ENCODE results near the gene MBLAC1. TPM values are rescaled to one million over a fixed set of nuclear protein-coding genes. Genes with fewer than 3 reads are reported as not detected.

Gene MBLAC1
- total and polyA plus RNA-seq, 10 of the 15 experiments (the other 5 are each of a cell fraction or from before 2014, with no cell fraction given), result 0.24 to 3.2 (median 1.8) TPM; not detected in 1

DNA sequence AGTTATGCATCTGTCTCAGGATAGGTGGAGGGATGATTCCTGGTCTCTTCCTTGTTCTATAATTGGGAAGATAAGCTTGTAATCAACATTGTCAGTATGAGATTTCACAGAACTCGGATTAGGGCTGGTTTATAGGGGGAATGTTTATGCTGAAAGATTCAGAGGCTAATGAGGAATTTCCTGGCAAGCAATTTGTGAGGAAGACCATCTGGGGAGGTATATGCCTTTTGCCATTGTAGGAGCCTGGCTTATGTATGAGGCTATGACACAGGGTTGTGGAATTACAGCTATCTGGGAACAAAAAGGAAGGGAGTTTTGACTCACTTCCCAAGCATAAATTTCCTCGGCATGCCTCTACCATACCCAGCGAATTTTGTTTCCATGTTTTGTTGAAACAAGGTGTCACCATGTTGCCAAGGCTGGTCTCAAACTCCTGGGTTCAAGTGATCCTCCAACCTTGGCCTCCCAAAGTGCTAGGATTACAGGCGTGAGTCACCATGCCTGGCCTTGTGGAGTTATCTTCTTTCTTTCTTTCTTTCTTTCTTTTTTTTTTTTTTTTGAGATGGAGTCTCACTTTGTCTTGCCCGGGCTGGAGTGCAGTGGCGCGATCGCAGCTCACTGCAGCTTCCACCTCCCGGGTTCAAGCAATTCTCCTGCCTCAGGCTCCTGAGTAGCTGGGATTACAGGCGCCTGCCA lies 39.6 kb upstream of the MBLAC1 start:
- CTCF ChIA-PET, result interaction anchor here (0.6 to 1.3 kb wide), 3 partner anchors 39 to 343 kb away, joined by 3 read pairs; partner anchors contain the start of gene MEPCE
- no TSS peak for BruUV-seq (replicated peaks)

More for the DNA sequence above, 39.6 kb upstream of the MBLAC1 start:
- no peak for TF ChIP-seq MYC (IDR thresholded peaks at IDR 0.05; ENCODE audit: insufficient read depth, insufficient read length, insufficient replicate concordance, low read length, severe bottlenecking)
- no peak for TF ChIP-seq FOXM1 (IDR thresholded peaks at IDR 0.05; ENCODE audit: low read depth, low read length)
- no peak for TF ChIP-seq ZNF217 (IDR thresholded peaks at IDR 0.05)
- TF ChIP-seq, protein P1, sequence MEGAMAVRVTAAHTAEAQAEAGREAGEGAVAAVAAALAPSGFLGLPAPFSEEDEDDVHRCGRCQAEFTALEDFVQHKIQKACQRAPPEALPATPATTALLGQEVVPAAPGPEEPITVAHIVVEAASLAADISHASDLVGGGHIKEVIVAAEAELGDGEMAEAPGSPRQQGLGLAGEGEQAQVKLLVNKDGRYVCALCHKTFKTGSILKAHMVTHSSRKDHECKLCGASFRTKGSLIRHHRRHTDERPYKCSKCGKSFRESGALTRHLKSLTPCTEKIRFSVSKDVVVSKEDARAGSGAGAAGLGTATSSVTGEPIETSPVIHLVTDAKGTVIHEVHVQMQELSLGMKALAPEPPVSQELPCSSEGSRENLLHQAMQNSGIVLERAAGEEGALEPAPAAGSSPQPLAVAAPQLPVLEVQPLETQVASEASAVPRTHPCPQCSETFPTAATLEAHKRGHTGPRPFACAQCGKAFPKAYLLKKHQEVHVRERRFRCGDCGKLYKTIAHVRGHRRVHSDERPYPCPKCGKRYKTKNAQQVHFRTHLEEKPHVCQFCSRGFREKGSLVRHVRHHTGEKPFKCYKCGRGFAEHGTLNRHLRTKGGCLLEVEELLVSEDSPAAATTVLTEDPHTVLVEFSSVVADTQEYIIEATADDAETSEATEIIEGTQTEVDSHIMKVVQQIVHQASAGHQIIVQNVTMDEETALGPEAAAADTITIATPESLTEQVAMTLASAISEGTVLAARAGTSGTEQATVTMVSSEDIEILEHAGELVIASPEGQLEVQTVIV (IDR thresholded peaks at IDR 0.05; ENCODE audit: borderline replicate concordance, partially characterized antibody), result no peak
- TF ChIP-seq, protein P2, sequence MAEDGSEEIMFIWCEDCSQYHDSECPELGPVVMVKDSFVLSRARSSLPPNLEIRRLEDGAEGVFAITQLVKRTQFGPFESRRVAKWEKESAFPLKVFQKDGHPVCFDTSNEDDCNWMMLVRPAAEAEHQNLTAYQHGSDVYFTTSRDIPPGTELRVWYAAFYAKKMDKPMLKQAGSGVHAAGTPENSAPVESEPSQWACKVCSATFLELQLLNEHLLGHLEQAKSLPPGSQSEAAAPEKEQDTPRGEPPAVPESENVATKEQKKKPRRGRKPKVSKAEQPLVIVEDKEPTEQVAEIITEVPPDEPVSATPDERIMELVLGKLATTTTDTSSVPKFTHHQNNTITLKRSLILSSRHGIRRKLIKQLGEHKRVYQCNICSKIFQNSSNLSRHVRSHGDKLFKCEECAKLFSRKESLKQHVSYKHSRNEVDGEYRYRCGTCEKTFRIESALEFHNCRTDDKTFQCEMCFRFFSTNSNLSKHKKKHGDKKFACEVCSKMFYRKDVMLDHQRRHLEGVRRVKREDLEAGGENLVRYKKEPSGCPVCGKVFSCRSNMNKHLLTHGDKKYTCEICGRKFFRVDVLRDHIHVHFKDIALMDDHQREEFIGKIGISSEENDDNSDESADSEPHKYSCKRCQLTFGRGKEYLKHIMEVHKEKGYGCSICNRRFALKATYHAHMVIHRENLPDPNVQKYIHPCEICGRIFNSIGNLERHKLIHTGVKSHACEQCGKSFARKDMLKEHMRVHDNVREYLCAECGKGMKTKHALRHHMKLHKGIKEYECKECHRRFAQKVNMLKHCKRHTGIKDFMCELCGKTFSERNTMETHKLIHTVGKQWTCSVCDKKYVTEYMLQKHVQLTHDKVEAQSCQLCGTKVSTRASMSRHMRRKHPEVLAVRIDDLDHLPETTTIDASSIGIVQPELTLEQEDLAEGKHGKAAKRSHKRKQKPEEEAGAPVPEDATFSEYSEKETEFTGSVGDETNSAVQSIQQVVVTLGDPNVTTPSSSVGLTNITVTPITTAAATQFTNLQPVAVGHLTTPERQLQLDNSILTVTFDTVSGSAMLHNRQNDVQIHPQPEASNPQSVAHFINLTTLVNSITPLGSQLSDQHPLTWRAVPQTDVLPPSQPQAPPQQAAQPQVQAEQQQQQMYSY (CRISPR knock-in tag; IDR thresholded peaks at IDR 0.05), result no peak
- no peak for TF ChIP-seq SREBF2 (IDR thresholded peaks at IDR 0.05; ENCODE audit: low read length)
- TF ChIP-seq, protein P3, sequence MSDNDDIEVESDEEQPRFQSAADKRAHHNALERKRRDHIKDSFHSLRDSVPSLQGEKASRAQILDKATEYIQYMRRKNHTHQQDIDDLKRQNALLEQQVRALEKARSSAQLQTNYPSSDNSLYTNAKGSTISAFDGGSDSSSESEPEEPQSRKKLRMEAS (IDR thresholded peaks at IDR 0.05; ENCODE audit: low read depth, low read length), result no peak
- no peak for TF ChIP-seq CHD2 (IDR thresholded peaks at IDR 0.05; ENCODE audit: borderline replicate concordance, low read depth, low read length)
- no peak for TF ChIP-seq MXI1 (IDR thresholded peaks at IDR 0.05; ENCODE audit: low read depth, low read length)
- no peak for TF ChIP-seq MTA3 (IDR thresholded peaks at IDR 0.05; ENCODE audit: borderline replicate concordance, low read length)
- TF ChIP-seq, protein P4, sequence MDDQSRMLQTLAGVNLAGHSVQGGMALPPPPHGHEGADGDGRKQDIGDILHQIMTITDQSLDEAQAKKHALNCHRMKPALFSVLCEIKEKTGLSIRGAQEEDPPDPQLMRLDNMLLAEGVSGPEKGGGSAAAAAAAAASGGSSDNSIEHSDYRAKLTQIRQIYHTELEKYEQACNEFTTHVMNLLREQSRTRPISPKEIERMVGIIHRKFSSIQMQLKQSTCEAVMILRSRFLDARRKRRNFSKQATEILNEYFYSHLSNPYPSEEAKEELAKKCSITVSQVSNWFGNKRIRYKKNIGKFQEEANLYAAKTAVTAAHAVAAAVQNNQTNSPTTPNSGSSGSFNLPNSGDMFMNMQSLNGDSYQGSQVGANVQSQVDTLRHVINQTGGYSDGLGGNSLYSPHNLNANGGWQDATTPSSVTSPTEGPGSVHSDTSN (IDR thresholded peaks at IDR 0.05; ENCODE audit: insufficient replicate concordance, low read depth, low read length), result no peak
- TF ChIP-seq NFXL1 (IDR thresholded peaks at IDR 0.05; ENCODE audit: borderline replicate concordance), result no peak
- no peak for TF ChIP-seq LARP7 (IDR thresholded peaks at IDR 0.05)
- no peak for TF ChIP-seq RB1 (IDR thresholded peaks at IDR 0.05; ENCODE audit: borderline replicate concordance)
- no peak for TF ChIP-seq SMAD1 (IDR thresholded peaks at IDR 0.05; ENCODE audit: low read depth, partially characterized antibody)
- TF ChIP-seq ZNF274 (IDR thresholded peaks at IDR 0.05; ENCODE audit: insufficient read depth, insufficient read length), result no peak
- no peak for TF ChIP-seq POLR2A (IDR thresholded peaks at IDR 0.05; ENCODE audit: low read depth, low read length)
- no peaks in the 10 kb centered on the region for H3K9me3 ChIP-seq (replicated peaks; ENCODE audit: control insufficient read depth, insufficient read depth, low read length)
- no peak overlapping the region for H3K4me3 ChIP-seq
- in situ Hi-C loops (cut with MboI) (no loop called here), intact Hi-C loops (cut with micrococcal nuclease; ENCODE audit: unreplicated experiment) (loop anchor here (10.0 kb wide), 1 partner anchor 172 kb away; the partner anchor contains the start of gene TRIM4)
- peaks cover 11% of the 10 kb centered on the region for H3K4me1 ChIP-seq (ENCODE audit: control insufficient read depth, insufficient read depth, low read length)
- H3K27me3 ChIP-seq (replicated peaks in 1 of 2; ENCODE audit: control insufficient read depth in 2 of 2, insufficient read depth in 2 of 2, low read length in 1 of 2), result no peaks in the 10 kb centered on the region
- POLR2A ChIA-PET, result interaction anchor here (0.6 to 0.9 kb wide), 2 partner anchors 55 to 62 kb away, joined by 3 read pairs; no protein-coding TSS in a partner anchor
- H2AFZ ChIP-seq (ENCODE audit: control insufficient read depth, low read depth, low read length), result no peak overlapping the region
- peaks cover 10% of the 10 kb centered on the region for H3K79me2 ChIP-seq (ENCODE audit: control insufficient read depth, insufficient read depth, low read length)
- H3K4me2 ChIP-seq (ENCODE audit: control insufficient read depth, insufficient read depth), result no peak overlapping the region
- H3K27ac ChIP-seq (ENCODE audit: control insufficient read depth, insufficient read depth), result no peak overlapping the region
- no peak for FAIRE-seq
- ATAC-seq, result no peak
- H4K20me1 ChIP-seq (ENCODE audit: control insufficient read depth, insufficient read depth), result no peaks in the 10 kb centered on the region
- DNase-seq (ENCODE audit: low read depth, low spot score), result no peak
- SMC1A ChIA-PET (ENCODE audit: uncharacterized antibody, unreplicated experiment), result no interaction called here
- 82% methylated on average over 10 of the region's 10 CpGs for WGBS (ENCODE audit: insufficient coverage, insufficient replicate concordance, low lambda C conversion rate, missing lambda C conversion rate)
- peaks cover under 1 to 17% of the 10 kb centered on the region in 2 experiments for H3K36me3 ChIP-seq (ENCODE audit: control insufficient read depth in 2 of 2, insufficient read depth in 2 of 2, low read length in 1 of 2)
- no peak overlapping the region for H3K9ac ChIP-seq (ENCODE audit: control insufficient read depth, insufficient read depth, low read length)
- RAD21 ChIA-PET (ENCODE audit: unreplicated experiment), result interaction anchor here (1.0 kb wide), 1 partner anchor 14 kb away, joined by 7 read pairs; the partner anchor contains the start of genes AP4M1 and MCM7

Data from GM12878 (cell line).